Mesenchymal stem cell (in vitro differentiated cells and primary cell): ENCODE results near the gene ARHGAP21.
A peak's percentile ranks its signal among the peaks of the same experiment; 100 is the strongest.

Experiments used
- DNase-seq: peaks from one replicate; pipeline ENCODE4 v3.0.0-alpha.2; 2013
- H2AFZ ChIP-seq: one replicate; pipeline ENCODE4 v1.6.1; 2013; ENCODE audit warnings: low read depth, mild to moderate bottlenecking, control low read depth, inconsistent platforms, low read length, moderate library complexity
- H2AK5ac ChIP-seq: 2 replicates; pipeline ENCODE4 v1.6.1; 2013; ENCODE audit warnings: low read length, moderate library complexity, mild to moderate bottlenecking, inconsistent platforms; ENCODE audit not compliant: severe bottlenecking
- H2BK120ac ChIP-seq: one replicate; pipeline ENCODE4 v1.6.1; 2013; ENCODE audit warnings: low read depth, mild to moderate bottlenecking, inconsistent platforms, low read length, moderate library complexity
- H2BK12ac ChIP-seq, 2 experiments: one replicate each; pipeline ENCODE4 v1.6.1; 2013; ENCODE audit warnings: inconsistent platforms in 2 of 2, low read length in 2 of 2, mild to moderate bottlenecking in 2 of 2, moderate library complexity in 2 of 2, control low read depth in 1 of 2
- H2BK15ac ChIP-seq: one replicate; pipeline ENCODE4 v1.6.1; 2013; ENCODE audit warnings: mild to moderate bottlenecking, low read depth, inconsistent platforms; ENCODE audit not compliant: poor library complexity, severe bottlenecking
- H2BK5ac ChIP-seq: 2 replicates; pipeline ENCODE4 v1.6.1; 2013; ENCODE audit warnings: low read depth, mild to moderate bottlenecking, low read length, control low read depth, inconsistent platforms; ENCODE audit not compliant: poor library complexity, severe bottlenecking
- H3K14ac ChIP-seq, 2 experiments: one replicate each; pipeline ENCODE4 v1.6.1; 2013; ENCODE audit warnings: inconsistent platforms in 2 of 2, low read length in 2 of 2, control low read depth in 1 of 2, mild to moderate bottlenecking in 1 of 2, moderate library complexity in 1 of 2
- H3K18ac ChIP-seq, 2 experiments: one replicate each; pipeline ENCODE4 v1.6.1; 2013; ENCODE audit warnings: inconsistent platforms in 2 of 2, low read length in 2 of 2, control low read depth in 1 of 2, low read depth in 1 of 2, mild to moderate bottlenecking in 1 of 2
- H3K23ac ChIP-seq, 2 experiments: one replicate each; pipeline ENCODE4 v1.6.1; 2013; ENCODE audit warnings: inconsistent platforms in 2 of 2, low read length in 2 of 2, mild to moderate bottlenecking in 2 of 2, moderate library complexity in 2 of 2, control low read depth in 1 of 2
- H3K27ac ChIP-seq: 2 replicates; pipeline ENCODE4 v1.5.1; 2013; ENCODE audit warnings: mild to moderate bottlenecking, moderate library complexity, low read length, control low read depth, inconsistent platforms; ENCODE audit not compliant: poor library complexity, severe bottlenecking
- H3K27me3 ChIP-seq, 2 experiments: 2 replicates each; pipeline versions ENCODE4 v1.6.1 to v1.7.0; 2013; ENCODE audit warnings: low read length in 2 of 2, mild to moderate bottlenecking in 2 of 2, moderate library complexity in 2 of 2, control low read depth in 1 of 2, inconsistent platforms in 1 of 2; ENCODE audit not compliant: control insufficient read depth in 1 of 2, insufficient read depth in 1 of 2
- H3K36me3 ChIP-seq, 2 experiments: 2 replicates each; pipeline versions ENCODE4 v1.6.1 to v1.7.0; 2013; ENCODE audit warnings: low read length in 2 of 2, control low read depth in 1 of 2, inconsistent platforms in 1 of 2, low read depth in 1 of 2, mild to moderate bottlenecking in 1 of 2; ENCODE audit not compliant: insufficient read depth in 2 of 2, control insufficient read depth in 1 of 2
- H3K4ac ChIP-seq, 2 experiments: one replicate each; pipeline ENCODE4 v1.6.1; 2013; ENCODE audit warnings: inconsistent platforms in 2 of 2, low read length in 2 of 2, mild to moderate bottlenecking in 2 of 2, moderate library complexity in 2 of 2, control low read depth in 1 of 2, low read depth in 1 of 2
- H3K4me1 ChIP-seq: 2 replicates; pipeline ENCODE4 v1.6.1; 2013; ENCODE audit warnings: low read depth, low read length, control low read depth; ENCODE audit not compliant: control insufficient read depth, insufficient read depth
- H3K4me2 ChIP-seq: 2 replicates; pipeline ENCODE4 v1.6.1; 2013; ENCODE audit warnings: low read length, mild to moderate bottlenecking, inconsistent platforms; ENCODE audit not compliant: poor library complexity, severe bottlenecking
- H3K4me3 ChIP-seq, 2 experiments: 2 replicates each; pipeline versions ENCODE4 v1.5.1 to v1.7.0; 2013; ENCODE audit warnings: low read length in 2 of 2, mild to moderate bottlenecking in 2 of 2, control low read depth in 1 of 2, low read depth in 1 of 2; ENCODE audit not compliant: insufficient read depth in 1 of 2
- H3K79me1 ChIP-seq: replicated peaks from 2 replicates; pipeline ENCODE4 v1.6.1; 2013; ENCODE audit warnings: mild to moderate bottlenecking, control low read depth, low read length, inconsistent platforms; ENCODE audit not compliant: poor library complexity, severe bottlenecking
- H3K9ac ChIP-seq: 2 replicates; pipeline ENCODE4 v1.7.0; 2013; ENCODE audit warnings: mild to moderate bottlenecking, low read length, moderate library complexity
- H3K9me3 ChIP-seq: 2 replicates; pipeline ENCODE4 v1.7.0; 2013; ENCODE audit warnings: mild to moderate bottlenecking, low read length; ENCODE audit not compliant: control insufficient read depth
- H4K8ac ChIP-seq: one replicate; pipeline ENCODE4 v1.6.1; 2013; ENCODE audit warnings: inconsistent platforms, mild to moderate bottlenecking, low read length, moderate library complexity
- H4K91ac ChIP-seq: one replicate; pipeline ENCODE4 v1.6.1; 2013; ENCODE audit warnings: mild to moderate bottlenecking, low read length, inconsistent platforms
- WGBS: methylation state at CpG from one replicate; pipeline ENCODE4 v1.1.7; 2013; ENCODE audit warnings: mixed read lengths; 5-methylcytosine and 5-hydroxymethylcytosine counted together

Gene ARHGAP21

GRCh38 chr10:24694086-24694485, 29.6 kb downstream of the ARHGAP21 start:
- H3K4me2 ChIP-seq: no peak overlapping the region
- no peak overlapping the region for H2BK12ac ChIP-seq
- H3K9me3 ChIP-seq: no peaks in the 10 kb centered on the region
- no peak overlapping the region for H3K4ac ChIP-seq
- H4K91ac ChIP-seq: no peak overlapping the region
- peak overlapping the region in 1 of 2 experiments; percentile 24 for H3K18ac ChIP-seq
- H3K79me1 ChIP-seq: peaks cover 20% of the 10 kb centered on the region
- H2AFZ ChIP-seq: no peak overlapping the region
- peaks cover 0 to 7% of the 10 kb centered on the region in 2 experiments for H3K36me3 ChIP-seq
- H3K27ac ChIP-seq: no peak overlapping the region
- WGBS: 83% methylated on average over 5 of the region's 5 CpGs
- no peak overlapping the region for H3K9ac ChIP-seq
- H3K14ac ChIP-seq: no peak overlapping the region
- H3K23ac ChIP-seq: no peak overlapping the region
- H3K4me3 ChIP-seq: no peak overlapping the region
- no peak overlapping the region for H2BK15ac ChIP-seq
- H3K4me1 ChIP-seq: no peaks in the 10 kb centered on the region
- no peak overlapping the region for H2BK120ac ChIP-seq
- peak overlapping the region; percentile 40 for H4K8ac ChIP-seq
- H2AK5ac ChIP-seq: no peak overlapping the region
- DNase-seq: peak; percentile 67
- H2BK5ac ChIP-seq: no peak overlapping the region
- no peaks in the 10 kb centered on the region for H3K27me3 ChIP-seq

GRCh38 chr10:24690961-24691512, 32.6 kb downstream of the ARHGAP21 start:
- Histone ChIP-seq H4K91ac (no peak overlapping the region), H4K8ac (no peak overlapping the region), H3K18ac (no peak overlapping the region), H3K9ac (no peak overlapping the region), H3K14ac (no peak overlapping the region), H3K27ac (no peak overlapping the region), H2BK120ac (no peak overlapping the region), H3K4me3 (no peak overlapping the region), H2AK5ac (no peak overlapping the region), H3K27me3 (no peaks in the 10 kb centered on the region), H3K23ac (no peak overlapping the region), H2BK12ac (no peak overlapping the region), H2BK15ac (no peak overlapping the region), H2AFZ (no peak overlapping the region), H3K4me1 (peaks cover 2% of the 10 kb centered on the region), H3K4me2 (no peak overlapping the region), H3K79me1 (peaks cover 15% of the 10 kb centered on the region), H2BK5ac (no peak overlapping the region), H3K36me3 (peaks cover 0 to 9% of the 10 kb centered on the region in 2 experiments), H3K4ac (no peak overlapping the region), H3K9me3 (no peaks in the 10 kb centered on the region)
- WGBS: 66% methylated on average over 2 of the region's 4 CpGs
- DNase-seq: peak; percentile 53

GRCh38 chr10:24685958-24686540, 37.6 kb downstream of the ARHGAP21 start:
- Histone ChIP-seq H3K9ac (no peak overlapping the region), H3K14ac (no peak overlapping the region), H2AK5ac (no peak overlapping the region), H2BK15ac (no peak overlapping the region), H3K4ac (no peak overlapping the region), H3K4me3 (no peak overlapping the region), H3K36me3 (peaks cover 0 to 12% of the 10 kb centered on the region in 2 experiments), H3K18ac (no peak overlapping the region), H3K4me2 (no peak overlapping the region), H3K23ac (no peak overlapping the region), H3K9me3 (no peaks in the 10 kb centered on the region), H4K91ac (no peak overlapping the region), H2BK12ac (no peak overlapping the region), H3K79me1 (peaks cover 1% of the 10 kb centered on the region), H2BK5ac (no peak overlapping the region), H3K27me3 (no peaks in the 10 kb centered on the region), H2BK120ac (no peak overlapping the region), H4K8ac (peak overlapping the region; percentile 37), H3K27ac (no peak overlapping the region), H2AFZ (no peak overlapping the region), H3K4me1 (peaks cover 3% of the 10 kb centered on the region)
- peak; percentile 79 for DNase-seq
- 19% methylated on average over 2 of the region's 4 CpGs for WGBS

GRCh38 chr10:24683554-24683953, 40.1 kb downstream of the ARHGAP21 start:
- H3K4me3 ChIP-seq: no peak overlapping the region
- no peak for DNase-seq
- peaks cover 3% of the 10 kb centered on the region for H3K4me1 ChIP-seq
- H4K91ac ChIP-seq: no peak overlapping the region
- H3K4me2 ChIP-seq: no peak overlapping the region
- no peak overlapping the region for H2AK5ac ChIP-seq
- H4K8ac ChIP-seq: no peak overlapping the region
- no peak overlapping the region for H3K14ac ChIP-seq
- H3K27me3 ChIP-seq: no peaks in the 10 kb centered on the region
- no peak overlapping the region for H3K9ac ChIP-seq
- H3K27ac ChIP-seq: no peak overlapping the region
- no peak overlapping the region for H3K18ac ChIP-seq
- H2BK120ac ChIP-seq: no peak overlapping the region
- H3K79me1 ChIP-seq: peaks cover 9% of the 10 kb centered on the region
- no peak overlapping the region for H2AFZ ChIP-seq
- H2BK12ac ChIP-seq: no peak overlapping the region
- H3K23ac ChIP-seq: no peak overlapping the region
- peaks cover 0 to 20% of the 10 kb centered on the region in 2 experiments for H3K36me3 ChIP-seq
- no peak overlapping the region for H2BK15ac ChIP-seq
- H3K4ac ChIP-seq: no peak overlapping the region
- no peaks in the 10 kb centered on the region for H3K9me3 ChIP-seq
- no peak overlapping the region for H2BK5ac ChIP-seq
